Tibial nerve (tissue), 4 donors: ENCODE measurements around the gene TOX2.
A peak's percentile ranks its signal among the peaks of the same experiment; 100 is the strongest.

Experiments used
- CTCF ChIP-seq, 5 experiments: fragments of 200-600 bp in 3 of 5; fragments of 450-650 bp in 2 of 5; sonication (generic) in 3 of 5; IDR thresholded peaks; one replicate each; pipeline ENCODE4 v1.5.1; 2016 to 2019; ENCODE audit warnings: antibody characterized with exemption in 5 of 5, mild to moderate bottlenecking in 3 of 5, moderate library complexity in 2 of 5
- EP300 ChIP-seq, 2 donors: sonication (generic); formaldehyde crosslinking; IDR thresholded peaks; one replicate each; pipeline ENCODE4 v1.6.1; 2017; ENCODE audit warnings: antibody characterized with exemption in 2 of 2, mild to moderate bottlenecking in 1 of 2
- POLR2A ChIP-seq, 2 donors: fragments of 450-650 bp; IDR thresholded peaks; one replicate each; pipeline ENCODE4 v1.6.1; 2017; ENCODE audit warnings: antibody characterized with exemption in 2 of 2, mild to moderate bottlenecking in 2 of 2, moderate library complexity in 2 of 2

- TF ChIP-seq CTCF (IDR thresholded peaks at IDR 0.05) (peak in 1 of 5 experiments; percentile 26), POLR2A (IDR thresholded peaks at IDR 0.05) (no peak), EP300 (IDR thresholded peaks at IDR 0.05) (no peak)
Observed at GRCh38 chr20:44092551-44093248, 178.0 kb downstream of the TOX2 start.
